ENCODE results near the gene CYTH1. TPM values are rescaled to one million over a fixed set of nuclear protein-coding genes. Genes with fewer than 3 reads are reported as not detected.

Gene CYTH1
- total RNA-seq, 2 experiments from 2014 or later = 73.0 to 148 TPM

DNA sequence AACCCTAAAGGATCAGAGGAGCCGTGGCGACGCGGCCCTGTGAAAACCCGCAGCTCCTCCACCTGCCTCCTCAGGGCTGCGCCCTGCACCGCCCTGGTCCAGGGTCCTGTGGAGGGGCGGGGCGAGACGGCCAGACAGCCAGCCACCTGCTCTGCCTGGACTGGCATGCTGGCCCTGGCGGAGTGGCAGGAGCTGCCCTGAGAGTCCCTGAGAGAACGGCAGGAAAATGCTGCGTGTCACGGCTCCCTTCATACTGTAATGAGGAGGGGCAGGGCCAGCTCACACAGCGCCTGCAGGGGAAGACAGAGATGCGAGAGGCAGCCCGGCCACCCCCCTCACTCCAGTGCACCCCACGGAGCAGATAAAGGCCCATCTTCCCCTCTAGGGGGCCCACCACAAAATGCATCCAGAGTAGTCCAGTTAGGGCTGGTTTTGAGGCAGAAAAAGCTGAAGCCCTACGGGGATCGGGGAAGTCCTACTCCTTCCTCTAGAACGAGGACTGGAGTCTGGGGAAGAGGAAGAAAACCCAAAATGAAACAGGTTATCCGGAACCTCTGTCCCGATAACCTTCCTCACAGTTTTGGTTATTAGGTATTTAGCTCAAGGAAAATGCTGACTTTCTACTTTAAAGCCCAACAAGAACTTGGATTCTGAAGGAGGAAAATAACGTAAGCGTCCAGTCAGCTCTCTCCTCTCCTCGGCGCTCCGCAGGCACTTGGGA, 107.3 kb downstream of the CYTH1 start:
- no peak overlapping the region for H3K27ac ChIP-seq (ENCODE audit: low read depth, low read length, poor library complexity, severe bottlenecking)
- H3K36me3 ChIP-seq (ENCODE audit: insufficient read depth, low read length) = peaks cover 73% of the 10 kb centered on the region
- ChIA-PET POLR2A (interaction anchor here (0.6 kb wide), 1 partner anchor 15 kb away, joined by 5 read pairs; no protein-coding TSS in a partner anchor), CTCF (ENCODE audit: unreplicated experiment) (no interaction called here)
- no peaks in the 10 kb centered on the region for H3K79me2 ChIP-seq (ENCODE audit: insufficient read depth, low read depth, low read length)
- H3K4me1 ChIP-seq (ENCODE audit: insufficient read depth, low read length, poor library complexity, severe bottlenecking) = no peaks in the 10 kb centered on the region
- no peak overlapping the region for H2AFZ ChIP-seq (ENCODE audit: low read length)
- H3K4me2 ChIP-seq (ENCODE audit: low read length) = no peak overlapping the region
- H3K4me3 ChIP-seq (ENCODE audit: low read depth, low read length, poor library complexity, severe bottlenecking) = no peak overlapping the region
- DNase-seq (ENCODE audit: low spot score) = no peak
- intact Hi-C loops (cut with micrococcal nuclease; ENCODE audit: unreplicated experiment) = no loop called here
- TF ChIP-seq EZH2phosphoT487 (IDR thresholded peaks at IDR 0.05; ENCODE audit: borderline replicate concordance, low read depth, low read length) = no peak
- TF ChIP-seq, protein P1, sequence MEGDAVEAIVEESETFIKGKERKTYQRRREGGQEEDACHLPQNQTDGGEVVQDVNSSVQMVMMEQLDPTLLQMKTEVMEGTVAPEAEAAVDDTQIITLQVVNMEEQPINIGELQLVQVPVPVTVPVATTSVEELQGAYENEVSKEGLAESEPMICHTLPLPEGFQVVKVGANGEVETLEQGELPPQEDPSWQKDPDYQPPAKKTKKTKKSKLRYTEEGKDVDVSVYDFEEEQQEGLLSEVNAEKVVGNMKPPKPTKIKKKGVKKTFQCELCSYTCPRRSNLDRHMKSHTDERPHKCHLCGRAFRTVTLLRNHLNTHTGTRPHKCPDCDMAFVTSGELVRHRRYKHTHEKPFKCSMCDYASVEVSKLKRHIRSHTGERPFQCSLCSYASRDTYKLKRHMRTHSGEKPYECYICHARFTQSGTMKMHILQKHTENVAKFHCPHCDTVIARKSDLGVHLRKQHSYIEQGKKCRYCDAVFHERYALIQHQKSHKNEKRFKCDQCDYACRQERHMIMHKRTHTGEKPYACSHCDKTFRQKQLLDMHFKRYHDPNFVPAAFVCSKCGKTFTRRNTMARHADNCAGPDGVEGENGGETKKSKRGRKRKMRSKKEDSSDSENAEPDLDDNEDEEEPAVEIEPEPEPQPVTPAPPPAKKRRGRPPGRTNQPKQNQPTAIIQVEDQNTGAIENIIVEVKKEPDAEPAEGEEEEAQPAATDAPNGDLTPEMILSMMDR (conservative IDR thresholded peaks at IDR 0.05; ENCODE audit: low read length) = peak; percentile 59
- BruUV-seq (replicated peaks) = no TSS peak
- no peaks in the 10 kb centered on the region for H4K20me1 ChIP-seq (ENCODE audit: insufficient read depth, low read length)
- no peaks in the 10 kb centered on the region for H3K9me3 ChIP-seq (ENCODE audit: low read length)
- H3K9me2 ChIP-seq (ENCODE audit: insufficient read depth, low read length) = no peaks in the 10 kb centered on the region

DNA sequence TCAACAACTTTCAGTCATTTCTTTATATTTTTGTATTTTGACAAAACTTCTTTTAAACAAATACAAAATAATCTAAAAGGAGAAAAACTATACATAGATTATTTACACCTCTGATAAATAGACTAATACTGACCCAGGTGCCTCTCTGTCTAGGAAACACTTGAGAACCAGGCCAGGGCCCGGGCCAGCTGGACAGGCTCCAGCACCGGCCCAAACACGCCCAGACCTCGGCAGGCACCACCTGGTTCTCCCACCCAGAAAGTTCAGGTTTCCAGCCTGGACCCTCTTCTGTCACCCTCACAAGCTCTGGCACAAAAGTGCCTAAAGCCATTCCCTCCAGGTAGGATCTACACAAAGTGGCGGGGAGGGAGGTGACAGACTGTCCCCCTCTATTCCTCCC, 107.9 kb downstream of the CYTH1 start:
- TF ChIP-seq, protein P1 (conservative IDR thresholded peaks at IDR 0.05; ENCODE audit: low read length) = no peak
- no peak for TF ChIP-seq EZH2phosphoT487 (IDR thresholded peaks at IDR 0.05; ENCODE audit: borderline replicate concordance, low read depth, low read length)
- no TSS peak for BruUV-seq (replicated peaks)
- CTCF ChIA-PET (ENCODE audit: unreplicated experiment) = no interaction called here

DNA sequence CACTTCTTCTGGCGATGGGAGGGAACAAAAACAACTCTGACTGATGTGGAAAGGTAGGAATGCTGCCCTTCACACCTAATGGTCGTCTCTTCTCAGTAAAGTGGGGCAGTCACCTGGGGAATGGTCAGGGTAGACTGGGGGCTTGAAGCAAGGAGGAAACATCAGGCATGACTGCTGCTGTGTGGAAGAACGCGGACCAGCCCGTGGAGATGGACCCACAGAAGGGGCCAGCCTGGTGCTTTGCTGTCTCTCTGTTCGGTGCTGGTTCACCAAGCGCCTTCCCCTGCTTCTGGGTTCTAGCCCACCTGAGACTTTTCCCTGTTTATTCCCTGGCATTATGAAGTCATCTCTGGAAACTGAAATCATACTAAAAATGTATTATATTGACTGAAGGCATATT, 108.7 kb downstream of the CYTH1 start:
- Histone ChIP-seq H3K4me2 (ENCODE audit: low read length) (no peak overlapping the region), H3K4me3 (ENCODE audit: low read depth, low read length, poor library complexity, severe bottlenecking) (no peak overlapping the region), H3K79me2 (ENCODE audit: insufficient read depth, low read depth, low read length) (no peaks in the 10 kb centered on the region), H3K4me1 (ENCODE audit: insufficient read depth, low read length, poor library complexity, severe bottlenecking) (no peaks in the 10 kb centered on the region), H4K20me1 (ENCODE audit: insufficient read depth, low read length) (no peaks in the 10 kb centered on the region), H3K9me2 (ENCODE audit: insufficient read depth, low read length) (no peaks in the 10 kb centered on the region), H3K9me3 (ENCODE audit: low read length) (no peaks in the 10 kb centered on the region), H2AFZ (ENCODE audit: low read length) (no peak overlapping the region), H3K36me3 (ENCODE audit: insufficient read depth, low read length) (peaks cover 60% of the 10 kb centered on the region), H3K27ac (ENCODE audit: low read depth, low read length, poor library complexity, severe bottlenecking) (no peak overlapping the region)
- BruUV-seq (replicated peaks) = no TSS peak
- TF ChIP-seq, protein P1 (conservative IDR thresholded peaks at IDR 0.05; ENCODE audit: low read length) = no peak
- intact Hi-C loops (cut with micrococcal nuclease; ENCODE audit: unreplicated experiment) = no loop called here
- ChIA-PET CTCF (ENCODE audit: unreplicated experiment) (no interaction called here), POLR2A (no interaction called here)
- DNase-seq (ENCODE audit: low spot score) = no peak

More for the DNA sequence above, 107.9 kb downstream of the CYTH1 start:
- peaks cover 67% of the 10 kb centered on the region for H3K36me3 ChIP-seq (ENCODE audit: insufficient read depth, low read length)
- no peaks in the 10 kb centered on the region for H3K79me2 ChIP-seq (ENCODE audit: insufficient read depth, low read depth, low read length)
- H3K4me1 ChIP-seq (ENCODE audit: insufficient read depth, low read length, poor library complexity, severe bottlenecking) = no peaks in the 10 kb centered on the region
- POLR2A ChIA-PET = no interaction called here
- intact Hi-C loops (cut with micrococcal nuclease; ENCODE audit: unreplicated experiment) = no loop called here
- no peak overlapping the region for H3K4me3 ChIP-seq (ENCODE audit: low read depth, low read length, poor library complexity, severe bottlenecking)
- no peak overlapping the region for H3K4me2 ChIP-seq (ENCODE audit: low read length)
- no peak overlapping the region for H3K27ac ChIP-seq (ENCODE audit: low read depth, low read length, poor library complexity, severe bottlenecking)
- H2AFZ ChIP-seq (ENCODE audit: low read length) = no peak overlapping the region
- DNase-seq (ENCODE audit: low spot score) = no peak
- H3K9me3 ChIP-seq (ENCODE audit: low read length) = no peaks in the 10 kb centered on the region
- no peaks in the 10 kb centered on the region for H3K9me2 ChIP-seq (ENCODE audit: insufficient read depth, low read length)
- no peaks in the 10 kb centered on the region for H4K20me1 ChIP-seq (ENCODE audit: insufficient read depth, low read length)

All from OCI-LY7 (cell line).